T1000 (cell line): ENCODE data around the gene MYO1C.
"Not testable (repeated sequence)": the region's sequence is repeated elsewhere in the genome, so short reads cannot be mapped to it uniquely, and the experiment has no call there.

Source experiments
- DNase-seq: peaks from one replicate; lab custom pipeline; 2025; ENCODE audit warnings: mixed read lengths; lab: John Stamatoyannopoulos, UW

The MYO1C gene

DNA sequence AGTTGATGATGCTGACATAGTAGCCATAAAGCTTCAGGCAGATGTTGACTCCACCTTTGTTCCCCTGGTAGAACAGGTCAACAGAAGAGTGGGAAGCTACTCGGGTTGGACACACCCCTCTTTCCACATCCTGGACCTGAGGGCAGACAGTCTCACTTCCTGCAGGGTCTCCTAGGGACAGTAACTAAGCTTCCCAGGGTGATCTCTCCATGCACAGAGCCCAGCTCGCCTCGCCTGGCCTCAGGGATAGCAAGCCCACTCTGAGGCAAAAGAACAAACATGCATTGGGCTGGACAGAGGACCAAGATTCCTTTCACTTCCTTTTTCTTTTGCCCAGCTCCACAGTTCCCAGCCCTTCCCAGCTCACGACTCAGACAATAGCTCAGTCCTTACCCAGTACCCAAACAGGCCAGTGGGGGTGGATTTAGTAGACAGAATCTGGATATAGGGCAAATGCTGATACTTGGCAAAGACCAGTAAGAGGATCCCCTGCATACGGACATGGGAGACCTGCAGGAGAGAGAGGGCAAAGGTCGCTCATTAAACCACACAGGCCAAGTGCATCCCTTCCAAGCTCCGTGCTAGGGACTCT is 16.9 kb upstream of the MYO1C start:
- no peak for DNase-seq

GRCh38 chr17:1508709-1509108 is 16.2 kb upstream of the MYO1C start:
- DNase-seq = not testable (repeated sequence)

GRCh38 chr17:1506649-1507267 is 14.3 kb upstream of the MYO1C start:
- DNase-seq = no peak

DNA sequence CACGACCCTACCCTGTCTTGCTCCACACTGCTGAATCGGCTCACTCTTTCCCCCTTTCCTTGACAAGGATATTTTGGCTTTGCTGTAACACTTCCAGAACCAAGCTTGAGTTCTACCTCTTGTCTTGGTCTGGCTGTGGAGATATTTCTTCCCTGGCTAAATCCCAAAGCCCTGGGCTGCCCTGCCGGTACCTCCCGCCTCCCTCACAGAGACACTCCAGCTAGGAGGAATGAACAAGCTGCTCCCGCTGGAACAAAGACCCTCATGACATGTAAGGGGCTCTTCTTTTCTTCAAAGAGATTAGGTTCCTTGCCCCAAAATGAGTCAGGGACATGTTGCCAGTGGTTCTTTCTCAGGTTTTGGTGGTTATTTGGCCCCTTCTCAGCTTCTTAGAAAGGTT is 13.1 kb upstream of the MYO1C start:
- no peak for DNase-seq

- no peak for DNase-seq
These were observed 12.4 kb upstream of the MYO1C start for GRCh38 chr17:1504866-1505265.

- DNase-seq = no peak
These were observed 11.2 kb upstream of the MYO1C start for GRCh38 chr17:1503699-1504098.

GRCh38 chr17:1498869-1499268 is 6.4 kb upstream of the MYO1C start:
- no peak for DNase-seq

DNA sequence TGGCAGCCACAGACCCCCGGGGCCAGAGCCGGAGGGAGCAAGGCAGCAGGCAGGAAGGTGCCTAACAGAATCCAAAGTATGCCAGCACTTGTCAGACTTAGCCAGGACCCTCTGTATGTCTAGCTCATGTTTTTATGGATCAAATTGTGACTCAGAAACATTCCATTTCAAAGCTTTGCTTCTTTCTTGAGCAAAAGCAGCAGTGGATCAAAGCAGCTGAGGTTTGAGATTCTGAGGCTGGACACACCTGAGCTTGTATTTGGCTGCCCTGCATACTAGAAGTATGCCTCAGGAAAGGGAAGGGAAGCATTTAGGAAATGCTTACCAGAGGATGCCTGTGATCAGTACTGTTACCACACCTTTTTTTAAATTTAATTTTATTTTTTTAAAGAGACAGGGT is 5.7 kb upstream of the MYO1C start:
- no peak for DNase-seq

DNA sequence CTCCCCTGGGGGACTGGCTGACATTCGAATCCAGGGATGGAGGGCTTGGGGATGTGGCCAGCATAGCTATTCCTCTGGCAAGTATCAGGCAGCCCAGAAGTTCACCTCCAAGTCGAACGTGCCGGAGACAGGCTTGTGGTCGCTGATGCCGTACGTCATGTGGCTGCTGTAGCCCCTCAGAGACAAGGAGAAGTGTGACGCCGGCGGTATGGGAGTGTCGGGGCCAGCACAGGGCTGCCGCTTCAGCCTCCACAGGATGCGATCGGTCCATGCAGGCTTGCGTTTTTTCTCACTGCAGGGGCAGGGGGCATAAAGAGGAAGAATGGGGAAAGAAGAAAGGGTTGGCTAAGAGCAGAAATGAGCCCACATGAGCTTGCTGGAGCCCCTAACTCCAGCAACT is 5.3 kb upstream of the MYO1C start:
- no peak for DNase-seq

GRCh38 chr17:1496869-1497268 is 4.4 kb upstream of the MYO1C start:
- no peak for DNase-seq

- DNase-seq = no peak
These were observed 2.9 kb upstream of the MYO1C start for GRCh38 chr17:1495265-1495989.

- DNase-seq = no peak
These were observed 2.3 kb upstream of the MYO1C start for GRCh38 chr17:1494736-1495253.

DNA sequence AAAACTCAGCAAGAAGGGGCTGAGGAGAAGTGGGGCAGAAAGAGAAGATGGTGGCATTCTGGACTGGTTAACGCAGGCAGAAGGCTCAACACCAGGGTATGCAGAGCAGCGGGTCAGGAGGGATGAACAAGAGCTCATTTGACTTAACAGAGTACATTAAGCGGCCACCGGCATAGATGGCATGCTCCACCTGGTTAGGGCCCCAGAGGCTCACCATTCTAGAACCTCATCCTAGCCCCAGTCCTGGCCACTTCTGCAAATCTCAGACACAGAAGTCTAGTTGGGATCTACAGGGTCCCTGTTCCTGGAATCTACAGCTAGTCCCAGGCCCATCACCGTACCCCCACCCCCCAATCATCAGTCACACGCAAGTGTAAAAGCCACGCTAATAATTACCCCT is 1.7 kb upstream of the MYO1C start:
- no peak for DNase-seq

DNA sequence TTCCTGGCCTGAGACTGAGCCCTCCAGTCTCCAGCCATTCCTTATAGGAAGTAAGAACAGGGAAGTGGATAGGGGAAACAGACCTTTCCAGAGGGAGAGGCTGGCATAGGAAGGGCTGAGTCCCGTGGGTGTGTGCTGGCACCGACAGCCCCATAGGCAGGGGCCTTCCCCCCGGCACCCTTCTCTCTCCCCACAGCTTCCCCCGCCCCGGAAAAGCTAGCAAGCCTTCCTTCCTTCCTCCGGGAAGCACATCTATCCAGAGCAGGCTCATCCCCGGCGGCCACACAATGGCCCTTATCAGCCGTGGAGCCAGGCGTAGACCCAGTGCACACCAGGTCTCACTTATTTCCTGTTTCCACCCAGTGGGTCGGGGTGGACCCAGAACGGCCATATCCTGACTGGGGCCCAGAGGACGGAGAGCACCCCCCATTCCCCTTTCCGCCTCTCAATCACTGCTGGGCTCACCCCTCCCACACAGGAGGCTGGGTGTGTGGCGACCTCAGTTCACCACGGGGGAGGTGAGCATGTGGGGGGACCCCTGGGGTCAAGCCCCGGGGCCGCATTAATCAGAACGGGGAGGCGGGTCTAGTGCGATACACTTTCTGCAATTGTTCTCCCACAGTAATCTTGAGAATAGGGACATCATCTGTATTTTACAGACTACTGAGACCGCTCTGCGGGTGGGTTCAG is 950 bp upstream of the MYO1C start:
- DNase-seq = no peak

DNA sequence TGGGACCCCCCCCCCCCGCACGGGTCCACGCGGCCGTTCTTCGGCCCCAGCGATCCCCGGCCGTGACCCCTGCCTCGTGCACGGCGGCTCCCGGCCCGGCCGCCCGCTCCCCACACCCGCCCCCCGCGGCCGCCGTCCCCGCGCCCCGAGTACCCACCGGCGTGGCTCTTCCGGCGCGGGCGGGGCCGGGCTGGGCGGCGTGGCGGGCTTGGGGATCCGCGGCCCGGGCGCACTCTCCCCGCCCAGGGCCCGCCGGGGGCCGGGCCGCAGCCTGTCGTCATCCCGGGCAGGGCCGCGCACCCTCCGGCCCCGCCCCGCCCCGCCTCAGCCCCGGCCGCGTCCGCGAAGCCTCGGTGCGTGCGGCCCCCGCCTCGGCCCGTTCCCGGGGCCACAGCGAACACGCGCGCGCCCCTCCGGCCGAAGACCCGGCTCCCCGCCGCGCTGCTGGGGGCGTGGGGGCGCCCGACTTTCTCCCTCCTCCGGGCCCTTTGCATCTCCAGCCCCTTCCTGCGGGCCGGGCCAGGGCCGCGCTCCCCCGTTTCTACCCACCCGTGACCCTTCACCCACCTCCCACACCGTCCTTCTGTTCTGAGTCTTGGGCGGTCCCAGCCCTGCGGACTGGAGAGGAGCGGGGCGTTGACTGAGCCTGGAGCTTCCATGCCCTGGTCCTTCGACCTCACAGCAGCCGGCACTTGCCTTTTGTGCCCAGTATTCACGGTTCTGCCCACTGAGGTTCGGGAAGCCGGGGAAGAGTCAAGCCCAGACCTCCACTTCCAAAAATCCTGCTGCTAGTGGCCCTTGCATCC is 840 bp downstream of the MYO1C start:
- DNase-seq = peak; percentile 33

- DNase-seq = peak; percentile 20
These were observed 1.6 kb downstream of the MYO1C start for GRCh38 chr17:1490643-1491442.

- DNase-seq = no peak
These were observed 3.6 kb downstream of the MYO1C start for GRCh38 chr17:1488826-1489270.

GRCh38 chr17:1487939-1488825 is 4.3 kb downstream of the MYO1C start:
- peak; percentile 88 for DNase-seq

- DNase-seq = no peak
These were observed 5.4 kb downstream of the MYO1C start for GRCh38 chr17:1486802-1487695.
